ENCODE results near the gene PPP1R1B. TPM values are rescaled to one million over a fixed set of nuclear protein-coding genes. Genes with fewer than 3 reads are reported as not detected.
A peak's percentile ranks its signal among the peaks of the same experiment; 100 is the strongest.

The PPP1R1B gene
- total RNA-seq, 2 experiments from 2014 or later, result not detected

GRCh38 chr17:39591958-39592954 is 34.5 kb upstream of the PPP1R1B start:
- BruUV-seq (replicated peaks), result no TSS peak
- CTCF ChIA-PET (ENCODE audit: unreplicated experiment), result no interaction called here
- Histone ChIP-seq H3K36me3 (ENCODE audit: insufficient read depth, low read length) (no peaks in the 10 kb centered on the region), H3K27ac (ENCODE audit: low read depth, low read length, poor library complexity, severe bottlenecking) (no peak overlapping the region), H3K9me2 (ENCODE audit: insufficient read depth, low read length) (no peaks in the 10 kb centered on the region), H3K79me2 (ENCODE audit: insufficient read depth, low read depth, low read length) (no peaks in the 10 kb centered on the region), H3K4me1 (ENCODE audit: insufficient read depth, low read length, poor library complexity, severe bottlenecking) (no peaks in the 10 kb centered on the region), H3K9me3 (ENCODE audit: low read length) (no peaks in the 10 kb centered on the region), H4K20me1 (ENCODE audit: insufficient read depth, low read length) (no peaks in the 10 kb centered on the region), H3K4me2 (ENCODE audit: low read length) (no peak overlapping the region), H2AFZ (ENCODE audit: low read length) (no peak overlapping the region), H3K4me3 (ENCODE audit: low read depth, low read length, poor library complexity, severe bottlenecking) (no peak overlapping the region)
- intact Hi-C loops (cut with micrococcal nuclease; ENCODE audit: unreplicated experiment), result no loop called here
- POLR2A ChIA-PET, result interaction anchor here (0.6 kb wide), 1 partner anchor 545 kb away, joined by 3 read pairs; no protein-coding TSS in a partner anchor
- TF ChIP-seq EZH2phosphoT487 (IDR thresholded peaks at IDR 0.05; ENCODE audit: borderline replicate concordance, low read depth, low read length), result no peak
- TF ChIP-seq CTCF (conservative IDR thresholded peaks at IDR 0.05; ENCODE audit: low read length), result no peak
- DNase-seq (ENCODE audit: low spot score), result peak; percentile 50

GRCh38 chr17:39593371-39593770 is 33.4 kb upstream of the PPP1R1B start:
- no TSS peak for BruUV-seq (replicated peaks)
- no peak overlapping the region for H3K4me2 ChIP-seq (ENCODE audit: low read length)
- no peaks in the 10 kb centered on the region for H3K4me1 ChIP-seq (ENCODE audit: insufficient read depth, low read length, poor library complexity, severe bottlenecking)
- no peaks in the 10 kb centered on the region for H3K79me2 ChIP-seq (ENCODE audit: insufficient read depth, low read depth, low read length)
- no peak overlapping the region for H3K4me3 ChIP-seq (ENCODE audit: low read depth, low read length, poor library complexity, severe bottlenecking)
- ChIA-PET POLR2A (no interaction called here), CTCF (ENCODE audit: unreplicated experiment) (no interaction called here)
- H4K20me1 ChIP-seq (ENCODE audit: insufficient read depth, low read length), result no peaks in the 10 kb centered on the region
- H3K9me3 ChIP-seq (ENCODE audit: low read length), result no peaks in the 10 kb centered on the region
- no peak overlapping the region for H2AFZ ChIP-seq (ENCODE audit: low read length)
- H3K36me3 ChIP-seq (ENCODE audit: insufficient read depth, low read length), result no peaks in the 10 kb centered on the region
- H3K9me2 ChIP-seq (ENCODE audit: insufficient read depth, low read length), result no peaks in the 10 kb centered on the region
- DNase-seq (ENCODE audit: low spot score), result no peak
- no peak overlapping the region for H3K27ac ChIP-seq (ENCODE audit: low read depth, low read length, poor library complexity, severe bottlenecking)
- intact Hi-C loops (cut with micrococcal nuclease; ENCODE audit: unreplicated experiment), result no loop called here
- no peak for TF ChIP-seq CTCF (conservative IDR thresholded peaks at IDR 0.05; ENCODE audit: low read length)
- no peak for TF ChIP-seq EZH2phosphoT487 (IDR thresholded peaks at IDR 0.05; ENCODE audit: borderline replicate concordance, low read depth, low read length)

DNA sequence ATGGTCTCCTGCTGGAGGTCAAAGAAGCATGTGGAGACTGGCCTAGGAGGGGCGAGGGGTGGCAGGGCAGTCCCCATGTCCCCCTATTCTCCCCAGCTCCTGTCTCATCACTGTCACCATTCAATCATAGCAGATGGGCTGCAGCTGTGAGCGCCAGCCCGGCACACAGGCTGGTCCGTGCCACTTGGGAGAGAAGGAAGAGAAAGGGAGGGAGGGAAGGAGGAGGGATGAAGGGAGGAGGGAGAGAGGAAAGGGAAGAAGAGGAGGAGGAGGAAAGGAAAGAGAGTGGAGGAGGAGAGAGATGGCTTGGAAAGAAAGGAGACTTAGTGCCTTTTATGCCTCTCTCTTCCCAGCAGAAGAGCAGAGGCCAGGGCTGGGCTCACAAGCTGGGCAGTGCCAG is 31.5 kb upstream of the PPP1R1B start:
- ChIA-PET CTCF (ENCODE audit: unreplicated experiment) (no interaction called here), POLR2A (no interaction called here)
- no peaks in the 10 kb centered on the region for H3K9me3 ChIP-seq (ENCODE audit: low read length)
- no peaks in the 10 kb centered on the region for H3K36me3 ChIP-seq (ENCODE audit: insufficient read depth, low read length)
- no peak overlapping the region for H3K4me2 ChIP-seq (ENCODE audit: low read length)
- H3K4me1 ChIP-seq (ENCODE audit: insufficient read depth, low read length, poor library complexity, severe bottlenecking), result no peaks in the 10 kb centered on the region
- no peak overlapping the region for H2AFZ ChIP-seq (ENCODE audit: low read length)
- no peak overlapping the region for H3K4me3 ChIP-seq (ENCODE audit: low read depth, low read length, poor library complexity, severe bottlenecking)
- H3K27ac ChIP-seq (ENCODE audit: low read depth, low read length, poor library complexity, severe bottlenecking), result no peak overlapping the region
- intact Hi-C loops (cut with micrococcal nuclease; ENCODE audit: unreplicated experiment), result no loop called here
- no peaks in the 10 kb centered on the region for H3K79me2 ChIP-seq (ENCODE audit: insufficient read depth, low read depth, low read length)
- H4K20me1 ChIP-seq (ENCODE audit: insufficient read depth, low read length), result no peaks in the 10 kb centered on the region
- DNase-seq (ENCODE audit: low spot score), result no peak
- no peaks in the 10 kb centered on the region for H3K9me2 ChIP-seq (ENCODE audit: insufficient read depth, low read length)
- BruUV-seq (replicated peaks), result no TSS peak
- TF ChIP-seq CTCF (conservative IDR thresholded peaks at IDR 0.05; ENCODE audit: low read length), result no peak
- TF ChIP-seq EZH2phosphoT487 (IDR thresholded peaks at IDR 0.05; ENCODE audit: borderline replicate concordance, low read depth, low read length), result no peak

All from OCI-LY7 (cell line).